Measurements from ENCODE around the gene RRP8. TPM values are rescaled to one million over a fixed set of nuclear protein-coding genes. Genes with fewer than 3 reads are reported as not detected.

The RRP8 gene
- total and polyA plus RNA-seq, 3 donors from 2014 or later: 17.5 to 29.6 (median 18.5) TPM

DNA sequence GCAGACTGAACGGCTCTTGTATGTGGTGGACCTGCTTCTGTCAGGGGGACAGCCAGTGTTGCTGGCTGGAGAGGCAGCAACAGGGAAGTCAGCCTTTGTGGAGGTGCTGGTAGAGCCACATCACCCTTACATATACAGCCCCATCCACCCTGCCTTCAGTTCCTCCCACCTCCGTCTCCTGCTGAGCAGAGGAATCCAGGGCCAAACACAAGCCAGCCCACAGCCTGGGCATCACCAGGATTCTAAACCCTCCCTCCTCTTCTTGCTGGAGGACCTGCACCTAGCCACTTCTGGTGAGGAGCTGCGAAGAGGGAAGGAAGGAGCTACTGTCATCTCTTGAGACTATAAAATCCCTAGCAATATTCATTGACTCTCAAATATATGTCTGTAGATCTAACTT lies 54.8 kb downstream of the RRP8 start:
- H3K36me3 ChIP-seq (ENCODE audit: low read depth, missing control alignments): no peaks in the 10 kb centered on the region
- no peak overlapping the region for H3K4me3 ChIP-seq
- WGBS, 2 donors: 93 to 100% methylated on average over 3 of the region's 3 CpGs
- no peaks in the 10 kb centered on the region for H3K9me3 ChIP-seq
- H3K27ac ChIP-seq: no peak overlapping the region
- intact Hi-C loops (cut with DNase I; ENCODE audit: low total_unique reads): no loop called here
- TF ChIP-seq, protein P1, sequence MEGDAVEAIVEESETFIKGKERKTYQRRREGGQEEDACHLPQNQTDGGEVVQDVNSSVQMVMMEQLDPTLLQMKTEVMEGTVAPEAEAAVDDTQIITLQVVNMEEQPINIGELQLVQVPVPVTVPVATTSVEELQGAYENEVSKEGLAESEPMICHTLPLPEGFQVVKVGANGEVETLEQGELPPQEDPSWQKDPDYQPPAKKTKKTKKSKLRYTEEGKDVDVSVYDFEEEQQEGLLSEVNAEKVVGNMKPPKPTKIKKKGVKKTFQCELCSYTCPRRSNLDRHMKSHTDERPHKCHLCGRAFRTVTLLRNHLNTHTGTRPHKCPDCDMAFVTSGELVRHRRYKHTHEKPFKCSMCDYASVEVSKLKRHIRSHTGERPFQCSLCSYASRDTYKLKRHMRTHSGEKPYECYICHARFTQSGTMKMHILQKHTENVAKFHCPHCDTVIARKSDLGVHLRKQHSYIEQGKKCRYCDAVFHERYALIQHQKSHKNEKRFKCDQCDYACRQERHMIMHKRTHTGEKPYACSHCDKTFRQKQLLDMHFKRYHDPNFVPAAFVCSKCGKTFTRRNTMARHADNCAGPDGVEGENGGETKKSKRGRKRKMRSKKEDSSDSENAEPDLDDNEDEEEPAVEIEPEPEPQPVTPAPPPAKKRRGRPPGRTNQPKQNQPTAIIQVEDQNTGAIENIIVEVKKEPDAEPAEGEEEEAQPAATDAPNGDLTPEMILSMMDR (IDR thresholded peaks at IDR 0.05): no peak
- TF ChIP-seq POLR2A (IDR thresholded peaks at IDR 0.05): no peak
- H3K27me3 ChIP-seq: no peaks in the 10 kb centered on the region
- no peaks in the 10 kb centered on the region for H3K4me1 ChIP-seq
- DNase-seq: no peak

GRCh38 chr11:6548121-6548520 lies 55.3 kb downstream of the RRP8 start:
- H3K27ac ChIP-seq: no peak overlapping the region
- no peaks in the 10 kb centered on the region for H3K36me3 ChIP-seq (ENCODE audit: low read depth, missing control alignments)
- intact Hi-C loops (cut with DNase I; ENCODE audit: low total_unique reads): no loop called here
- H3K9me3 ChIP-seq: no peaks in the 10 kb centered on the region
- no peak for TF ChIP-seq POLR2A (IDR thresholded peaks at IDR 0.05)
- TF ChIP-seq, protein P1 (IDR thresholded peaks at IDR 0.05): no peak
- DNase-seq: no peak
- H3K4me3 ChIP-seq: no peak overlapping the region
- 87 to 88% methylated on average over 2 of the region's 2 CpGs for whole genome bisulfite sequencing, 2 donors
- no peaks in the 10 kb centered on the region for H3K27me3 ChIP-seq
- no peaks in the 10 kb centered on the region for H3K4me1 ChIP-seq

DNA sequence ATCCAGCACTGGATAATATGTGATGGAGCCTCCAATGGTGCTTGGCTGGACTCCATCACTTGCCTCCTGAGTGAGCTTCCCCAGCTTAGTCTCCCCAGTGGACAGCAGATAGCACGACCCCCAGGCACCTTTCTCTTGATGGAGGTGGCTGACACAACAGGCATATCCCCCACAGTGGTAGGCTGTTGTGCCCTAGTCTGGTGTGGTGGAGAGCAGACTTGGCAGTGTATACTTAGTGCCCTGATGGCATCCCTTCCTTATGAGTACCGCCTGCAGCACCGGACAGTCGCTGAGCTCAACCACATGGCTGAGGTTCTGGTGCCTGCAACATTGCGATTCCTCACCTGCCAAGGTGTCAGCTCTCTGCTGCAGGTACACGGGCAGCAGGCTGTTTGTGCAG lies 56.2 kb downstream of the RRP8 start:
- no peak overlapping the region for H3K27ac ChIP-seq
- no peaks in the 10 kb centered on the region for H3K36me3 ChIP-seq (ENCODE audit: low read depth, missing control alignments)
- H3K27me3 ChIP-seq: no peaks in the 10 kb centered on the region
- TF ChIP-seq POLR2A (IDR thresholded peaks at IDR 0.05): no peak
- TF ChIP-seq, protein P1 (IDR thresholded peaks at IDR 0.05): no peak
- intact Hi-C loops (cut with DNase I; ENCODE audit: low total_unique reads): no loop called here
- H3K4me3 ChIP-seq: no peak overlapping the region
- H3K4me1 ChIP-seq: no peaks in the 10 kb centered on the region
- WGBS, 2 donors: 93 to 98% methylated on average over 5 to 6 of the region's 6 CpGs
- DNase-seq: no peak
- H3K9me3 ChIP-seq: no peaks in the 10 kb centered on the region

GRCh38 chr11:6546735-6547134 lies 56.7 kb downstream of the RRP8 start:
- Histone ChIP-seq H3K9me3 (no peaks in the 10 kb centered on the region), H3K4me3 (no peak overlapping the region), H3K27me3 (no peaks in the 10 kb centered on the region), H3K27ac (no peak overlapping the region), H3K36me3 (ENCODE audit: low read depth, missing control alignments) (no peaks in the 10 kb centered on the region), H3K4me1 (no peaks in the 10 kb centered on the region)
- 90 to 100% methylated on average over 2 to 8 of the region's 8 CpGs for WGBS, 2 donors
- no peak for DNase-seq
- intact Hi-C loops (cut with DNase I; ENCODE audit: low total_unique reads): no loop called here
- no peak for TF ChIP-seq POLR2A (IDR thresholded peaks at IDR 0.05)
- TF ChIP-seq, protein P1 (IDR thresholded peaks at IDR 0.05): no peak

- 90 to 97% methylated on average over 3 to 13 of the region's 14 CpGs for whole genome bisulfite sequencing, 2 donors
Measured at GRCh38 chr11:6545917-6546605, 57.4 kb downstream of the RRP8 start.

More at GRCh38 chr11:6545917-6546605, 57.4 kb downstream of the RRP8 start:
- H3K4me3 ChIP-seq: no peak overlapping the region
- no peak for DNase-seq
- intact Hi-C loops (cut with DNase I; ENCODE audit: low total_unique reads): no loop called here
- TF ChIP-seq POLR2A (IDR thresholded peaks at IDR 0.05): no peak
- TF ChIP-seq, protein P1 (IDR thresholded peaks at IDR 0.05): no peak
- no peaks in the 10 kb centered on the region for H3K36me3 ChIP-seq (ENCODE audit: low read depth, missing control alignments)
- H3K27ac ChIP-seq: no peak overlapping the region
- H3K4me1 ChIP-seq: no peaks in the 10 kb centered on the region
- no peaks in the 10 kb centered on the region for H3K9me3 ChIP-seq
- H3K27me3 ChIP-seq: no peaks in the 10 kb centered on the region
